GM18517 (cell line): Measurements from ENCODE around the gene TPX2.

Experiments used
- ATAC-seq: cut with Tn5 transposase; IDR thresholded peaks from one replicate; pipeline ENCODE4 v1.9.1; 2021; ENCODE audit warnings: mild to moderate bottlenecking, moderate library complexity; ENCODE audit not compliant: unreplicated experiment

TPX2 gene

DNA sequence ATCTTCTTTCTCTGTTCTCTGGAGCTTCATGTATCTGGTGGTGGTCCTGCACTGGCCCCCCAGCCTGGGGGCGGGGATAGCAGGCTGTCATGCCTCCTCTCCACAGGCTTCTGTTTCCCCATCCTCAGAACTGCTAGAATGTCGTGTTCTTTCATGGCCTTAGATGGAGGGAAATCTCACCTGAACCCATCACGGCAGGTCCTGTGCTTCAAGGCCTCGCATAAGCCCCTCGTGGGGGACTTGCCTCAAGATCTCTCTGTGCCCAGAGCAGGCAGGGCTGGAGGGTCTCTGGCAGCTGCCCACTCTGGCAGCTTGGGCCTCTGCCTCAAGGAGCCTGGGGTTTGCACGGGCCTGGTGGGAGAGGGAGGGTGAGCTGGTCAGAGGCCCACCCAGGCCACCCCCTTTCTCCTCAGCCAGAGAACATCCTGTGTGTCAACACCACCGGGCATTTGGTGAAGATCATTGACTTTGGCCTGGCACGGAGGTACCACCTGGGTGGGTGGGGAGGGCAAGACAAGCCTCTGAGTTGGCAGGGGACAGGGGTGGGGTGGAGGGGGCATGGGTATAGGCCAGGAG is 91.4 kb downstream of the TPX2 start:
- ATAC-seq: no peak

DNA sequence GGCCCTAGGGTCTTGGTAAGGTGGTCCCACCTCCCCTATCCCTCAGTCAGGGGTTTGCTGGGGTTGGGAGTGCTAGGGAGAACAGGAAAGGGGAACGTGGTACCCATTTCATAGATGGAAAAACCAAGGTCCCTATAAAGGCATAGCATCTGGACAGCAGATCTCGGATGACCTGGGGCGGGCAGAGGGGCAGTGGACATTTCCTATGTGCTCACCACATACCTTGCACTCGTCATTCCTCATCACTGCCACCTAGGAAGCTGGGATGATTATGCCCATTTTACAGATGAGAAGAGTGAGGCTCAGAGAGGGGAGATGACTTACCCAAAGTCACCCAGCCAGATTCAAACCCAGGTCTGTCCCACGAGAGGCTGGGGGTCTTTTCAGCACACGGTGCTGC is 92.1 kb downstream of the TPX2 start:
- ATAC-seq: no peak

DNA sequence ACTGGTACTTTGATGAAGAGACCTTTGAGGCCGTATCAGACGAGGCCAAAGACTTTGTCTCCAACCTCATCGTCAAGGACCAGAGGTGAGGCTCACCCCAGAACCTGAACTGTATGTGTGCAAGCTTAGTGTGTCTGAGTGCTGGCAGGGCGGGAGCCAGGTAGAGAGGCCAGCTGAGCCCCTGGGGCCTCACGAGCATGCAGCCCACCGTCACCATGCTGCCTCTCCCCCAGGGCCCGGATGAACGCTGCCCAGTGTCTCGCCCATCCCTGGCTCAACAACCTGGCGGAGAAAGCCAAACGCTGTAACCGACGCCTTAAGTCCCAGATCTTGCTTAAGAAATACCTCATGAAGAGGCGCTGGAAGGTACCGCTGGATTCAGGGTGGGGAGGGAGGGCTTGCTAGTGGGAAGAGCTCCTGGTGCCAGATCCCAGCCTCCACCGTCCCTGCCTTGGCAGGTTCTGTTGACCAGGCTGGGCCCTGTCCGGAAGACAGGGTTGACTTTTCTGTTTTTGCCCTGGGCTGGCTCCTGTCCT is 92.7 kb downstream of the TPX2 start:
- no peak for ATAC-seq

DNA sequence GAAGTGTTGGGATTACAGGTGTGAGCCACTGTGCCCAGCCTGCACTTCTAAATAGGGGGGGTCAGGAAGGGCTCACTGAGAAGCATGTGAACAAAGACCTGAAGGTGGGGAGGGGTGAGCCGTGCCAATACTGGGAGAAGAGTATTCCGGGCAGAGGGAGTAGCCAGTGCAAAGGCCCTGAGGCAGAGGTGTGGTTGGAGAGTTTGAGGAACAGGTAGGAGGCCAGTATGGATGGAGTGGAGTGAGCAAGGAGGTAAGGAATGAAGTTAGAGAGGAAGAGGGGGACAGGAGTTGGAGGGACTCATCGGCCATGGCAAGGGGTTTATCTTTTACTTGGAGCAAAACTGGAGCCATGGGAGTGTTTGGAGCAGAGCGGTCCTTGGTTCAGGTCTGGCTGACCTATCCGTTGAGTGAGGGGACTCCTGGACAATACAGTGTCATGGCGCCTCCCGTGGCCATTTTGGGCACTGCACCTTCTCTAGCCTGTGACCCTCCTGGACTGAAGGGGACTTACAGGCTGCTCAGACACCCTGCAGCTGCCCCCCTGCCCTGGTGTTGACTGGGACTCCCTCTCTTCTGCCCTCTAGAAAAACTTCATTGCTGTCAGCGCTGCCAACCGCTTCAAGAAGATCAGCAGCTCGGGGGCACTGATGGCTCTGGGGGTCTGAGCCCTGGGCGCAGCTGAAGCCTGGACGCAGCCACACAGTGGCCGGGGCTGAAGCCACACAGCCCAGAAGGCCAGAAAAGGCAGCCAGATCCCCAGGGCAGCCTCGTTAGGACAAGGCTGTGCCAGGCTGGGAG is 94.2 kb downstream of the TPX2 start:
- ATAC-seq: no peak

DNA sequence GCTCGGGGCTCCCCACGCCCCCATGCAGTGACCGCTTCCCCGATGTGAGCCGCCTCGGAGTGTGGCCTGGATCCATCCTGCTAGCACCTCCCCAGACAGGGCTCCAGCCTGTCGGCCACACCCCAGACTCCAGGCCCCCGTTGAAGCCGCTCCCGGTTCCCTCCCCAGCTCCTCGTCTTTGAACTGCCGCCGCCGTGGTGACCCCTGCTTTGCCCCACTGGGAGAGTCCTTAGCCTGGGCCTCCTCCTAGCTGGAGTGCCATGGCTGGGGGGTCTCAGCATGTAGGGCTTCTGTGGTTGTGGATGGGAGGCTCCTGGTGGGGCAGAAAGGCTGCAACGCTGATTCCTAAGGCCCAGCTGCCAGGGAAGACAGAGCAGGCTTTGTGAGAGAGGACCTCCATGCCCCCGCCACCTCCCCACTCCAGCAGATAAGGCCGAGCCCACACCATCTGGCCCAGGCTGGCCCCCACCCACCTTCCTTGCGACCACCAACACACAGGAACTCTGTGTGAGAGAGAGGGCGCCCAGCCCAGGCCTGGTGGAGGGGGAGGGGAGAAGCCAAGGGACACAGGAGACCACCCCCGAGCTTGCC is 94.9 kb downstream of the TPX2 start:
- no peak for ATAC-seq

DNA sequence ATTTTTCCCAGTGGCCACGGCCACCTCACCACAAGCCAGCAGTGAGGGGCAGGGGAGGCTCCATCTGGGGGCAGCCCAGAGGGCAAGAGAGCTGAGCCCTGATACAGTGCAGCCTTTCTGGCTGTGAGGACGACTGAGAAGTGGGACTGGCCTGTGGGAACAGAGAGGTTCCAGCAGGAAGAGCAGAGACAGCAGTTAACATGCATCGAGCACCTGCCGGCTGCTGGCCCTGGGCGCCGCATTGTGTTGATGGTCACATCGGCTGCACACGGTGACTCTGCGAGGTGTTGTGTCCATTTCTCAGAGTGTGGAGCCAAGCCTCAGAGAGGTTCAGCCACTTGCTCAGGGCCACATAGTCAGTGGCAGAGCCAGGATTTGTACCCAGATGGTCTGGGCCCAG is 96.5 kb downstream of the TPX2 start:
- ATAC-seq: no peak

DNA sequence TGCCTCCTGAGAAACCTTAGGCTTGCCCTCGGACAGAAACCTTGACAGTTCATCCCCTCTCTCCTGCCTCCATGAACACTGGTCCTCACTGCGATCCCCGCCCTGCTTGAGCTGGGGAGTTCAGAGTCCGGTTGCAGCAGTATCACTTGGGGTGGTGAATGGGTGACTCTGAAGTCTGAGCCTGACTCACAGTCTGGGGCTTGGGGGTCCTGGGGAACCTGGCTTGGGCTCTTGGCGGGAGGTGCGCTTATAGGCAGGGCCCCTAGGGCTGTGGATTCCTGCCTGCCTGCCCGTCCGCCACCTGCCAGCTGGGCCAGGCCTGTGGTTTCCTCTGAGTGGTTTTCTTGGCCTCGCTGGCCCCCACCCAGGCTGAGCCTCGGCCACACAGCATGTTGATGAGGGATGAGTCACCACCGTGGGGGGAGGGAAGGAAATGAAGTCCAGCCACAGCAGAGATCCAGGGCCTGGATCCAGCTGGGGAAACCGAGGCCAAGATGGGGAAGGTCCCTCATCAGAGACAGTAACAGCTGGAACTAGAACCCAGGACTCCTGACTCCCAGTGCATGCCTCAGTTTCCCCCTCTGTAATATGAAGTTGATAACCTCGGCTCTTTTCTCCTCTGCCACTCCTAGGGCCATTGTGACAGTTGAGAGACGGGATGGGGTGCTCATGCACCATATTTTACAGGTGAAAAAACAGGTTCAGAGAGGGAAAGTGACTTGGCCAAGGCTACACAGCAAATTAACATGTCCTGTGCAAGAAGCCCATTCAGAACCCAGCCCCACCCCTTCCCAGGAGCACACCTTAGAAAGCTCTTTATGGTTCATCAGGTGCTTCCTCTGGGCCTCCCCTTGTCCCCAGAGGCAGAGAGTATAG is 97.1 kb downstream of the TPX2 start:
- ATAC-seq: no peak

DNA sequence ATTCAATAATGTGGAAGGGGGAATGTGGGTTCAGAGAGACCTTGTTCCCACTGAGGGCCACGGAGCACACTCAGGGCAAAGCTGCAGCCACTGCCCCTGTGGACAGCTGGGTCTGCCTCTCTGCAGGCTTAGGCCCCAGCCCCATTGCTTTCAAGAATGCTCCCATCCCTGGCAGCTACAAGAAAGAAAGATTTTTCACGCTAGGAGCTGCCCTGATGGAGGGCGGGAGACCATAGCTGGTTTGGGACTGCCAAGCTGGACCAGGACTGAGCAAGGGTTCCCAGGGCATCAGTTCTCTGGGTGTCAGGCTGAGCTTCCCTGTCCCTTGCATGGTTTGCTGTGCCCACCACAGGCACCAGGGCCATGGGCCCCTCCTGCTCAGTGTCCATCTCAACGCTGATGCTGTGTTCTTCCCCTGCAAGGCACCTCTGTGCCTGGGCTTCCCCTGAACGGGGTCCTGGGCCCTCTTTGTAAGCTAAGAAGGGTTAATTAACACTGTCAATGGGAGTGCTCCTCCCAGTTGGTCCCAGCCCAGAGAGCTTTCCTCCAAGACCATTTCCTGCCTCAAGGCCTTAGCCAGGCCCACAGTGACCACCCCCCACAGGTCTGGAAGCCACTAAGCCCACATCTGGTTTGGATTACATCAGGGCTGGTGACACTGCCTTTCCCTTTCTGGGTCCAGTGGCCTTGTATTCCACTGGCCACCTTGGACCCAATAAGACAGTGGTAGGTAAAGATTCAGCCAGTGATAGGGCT is 97.9 kb downstream of the TPX2 start:
- ATAC-seq: no peak

DNA sequence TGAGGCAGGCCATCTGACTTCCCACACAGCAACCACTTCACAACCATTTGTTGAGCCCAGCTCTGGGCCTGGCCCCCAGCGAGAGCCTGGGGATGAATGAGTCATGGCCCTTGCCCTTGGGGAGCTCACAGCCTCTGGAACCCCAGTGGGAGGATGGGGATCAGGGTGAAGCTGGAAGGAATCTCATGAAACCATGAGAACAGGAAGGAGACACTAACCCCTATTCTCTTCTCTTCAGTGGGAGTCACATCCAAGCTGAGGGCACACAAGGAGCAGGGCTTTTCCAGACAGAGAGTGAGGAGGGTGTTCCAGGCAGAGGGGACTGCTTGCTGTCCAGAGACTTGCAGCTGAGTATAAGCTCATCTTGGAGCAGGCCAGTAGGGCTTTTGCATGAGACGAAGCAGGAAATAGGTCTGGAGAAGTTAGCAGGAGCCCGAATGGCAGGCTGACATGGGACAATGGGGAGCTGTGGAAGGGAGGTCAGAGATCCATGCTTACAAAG is 98.9 kb downstream of the TPX2 start:
- ATAC-seq: no peak

DNA sequence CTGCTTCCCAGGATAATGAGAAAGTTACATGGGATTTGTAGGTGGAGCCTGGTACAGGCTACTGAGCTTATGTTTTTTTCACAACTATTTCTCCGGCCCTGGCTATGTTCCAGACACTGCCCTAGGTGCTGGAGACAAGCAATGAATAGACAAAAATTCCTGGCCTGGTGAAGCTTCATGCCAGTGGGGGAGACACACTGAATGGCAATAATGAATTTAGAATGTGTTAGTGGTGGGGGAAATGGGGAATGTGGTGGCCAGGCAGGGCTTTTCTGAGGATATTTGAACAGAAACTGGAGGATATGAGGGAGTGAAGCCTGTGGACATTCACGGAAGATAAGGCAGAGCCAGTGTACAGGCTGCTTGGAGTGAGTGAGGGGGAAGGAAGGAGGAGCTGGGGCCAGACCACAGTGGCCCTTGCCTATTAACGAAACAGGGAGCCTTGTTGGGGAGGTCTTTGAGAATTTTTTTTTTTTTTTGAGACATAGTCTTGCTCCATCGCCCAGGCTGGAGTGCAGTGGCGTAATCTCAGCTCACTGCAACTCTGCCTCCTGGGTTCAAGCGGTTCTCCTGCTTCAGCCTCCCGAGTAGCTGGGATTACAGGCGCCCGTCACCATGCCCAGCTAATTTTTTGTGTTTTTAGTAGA is 99.7 kb downstream of the TPX2 start:
- ATAC-seq: no peak

DNA sequence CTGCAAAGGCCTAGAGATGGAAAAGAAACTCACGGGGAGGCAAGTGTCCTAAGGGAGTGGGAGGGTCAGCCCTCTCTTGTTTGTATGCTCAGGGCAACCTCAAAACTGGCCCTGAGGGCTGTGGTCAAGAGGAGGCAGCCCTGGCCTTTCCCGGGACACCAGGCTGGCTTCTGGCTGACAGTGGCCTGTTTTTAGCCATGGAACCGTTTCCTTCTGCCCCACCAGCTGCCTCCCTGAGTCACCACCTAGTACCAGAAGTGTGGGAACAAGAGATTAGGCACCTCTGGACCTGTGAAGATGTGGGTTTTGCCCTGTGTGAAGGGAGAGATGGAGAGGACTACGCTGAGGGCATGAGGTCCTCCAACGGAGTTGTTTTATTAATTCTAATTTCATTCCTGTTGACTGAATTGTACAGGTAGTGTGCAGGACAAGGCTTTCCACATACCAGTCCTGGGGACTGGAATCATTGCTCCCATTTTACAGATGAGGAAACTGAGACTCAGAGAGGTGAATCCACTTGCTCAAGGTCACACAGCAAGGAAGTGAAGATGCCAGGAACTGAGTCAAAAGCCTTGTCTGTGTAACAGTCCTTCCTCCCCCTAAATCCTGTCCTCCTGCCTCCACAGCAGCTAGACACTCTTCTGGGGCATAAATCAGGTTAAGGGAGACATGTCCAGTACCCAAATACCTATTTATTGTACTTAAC is 100.8 kb downstream of the TPX2 start:
- ATAC-seq: no peak

DNA sequence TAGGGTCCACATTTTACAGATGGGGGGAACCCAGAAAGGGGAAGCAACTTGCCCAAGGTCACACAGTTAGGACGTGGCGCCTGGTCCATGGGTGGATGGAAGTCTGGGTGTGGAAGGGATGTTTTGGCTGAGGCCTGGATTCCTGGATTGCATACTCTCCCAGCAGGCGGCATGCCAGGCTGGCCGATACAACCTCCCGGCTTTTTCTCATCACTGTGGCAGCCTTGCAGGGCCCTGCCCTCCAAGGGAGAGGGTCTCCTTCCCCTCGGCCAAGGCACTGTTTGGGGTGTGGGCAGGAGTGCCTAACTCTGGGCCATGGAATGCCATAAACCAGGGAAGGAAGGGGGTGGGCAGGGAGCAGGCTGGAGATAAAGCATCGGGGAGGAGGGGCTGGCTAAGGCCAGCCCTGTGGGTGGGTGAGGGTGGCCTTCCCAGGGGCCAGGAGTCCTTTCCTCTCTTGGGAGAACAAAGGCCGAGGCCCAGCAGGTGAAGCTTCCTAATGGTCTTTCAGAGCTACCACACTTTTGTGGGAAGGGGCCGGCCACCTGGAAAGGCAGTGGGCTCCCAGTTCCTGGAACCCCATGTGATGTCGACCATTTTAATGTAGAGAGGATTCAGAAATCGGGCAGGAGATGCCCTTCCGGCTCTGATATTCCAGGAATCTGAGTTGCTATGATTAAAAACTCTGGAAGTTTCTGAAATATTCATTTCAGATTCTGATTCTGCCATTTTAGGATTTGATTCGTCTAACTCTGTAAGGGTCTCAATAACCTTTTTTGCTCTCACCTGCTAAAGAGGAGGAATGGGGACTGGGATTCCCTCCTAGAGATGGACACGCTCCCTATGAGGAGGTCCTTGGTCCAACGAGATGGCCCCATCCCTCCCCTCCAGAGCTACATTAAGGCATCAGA is 102.1 kb downstream of the TPX2 start:
- no peak for ATAC-seq

DNA sequence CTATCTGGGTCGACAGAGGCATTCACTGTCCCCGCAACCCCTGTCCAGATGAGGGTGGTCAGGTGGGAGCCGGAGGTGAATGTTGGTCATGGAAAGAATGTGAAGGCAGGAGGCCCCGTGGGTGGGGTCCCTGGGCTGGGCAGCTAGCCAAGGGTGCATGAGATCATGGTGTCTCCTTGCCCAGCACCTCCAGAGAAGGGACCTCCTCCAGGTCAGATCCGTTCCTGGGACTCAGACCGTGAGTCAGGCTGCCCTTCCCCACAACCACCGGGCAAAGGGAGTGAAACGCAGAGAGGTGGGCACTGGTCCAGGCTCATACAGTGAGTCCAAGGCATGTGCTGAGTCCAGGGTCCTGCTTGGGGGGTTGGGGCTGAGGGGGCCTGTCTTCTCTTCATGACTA is 102.8 kb downstream of the TPX2 start:
- ATAC-seq: no peak

DNA sequence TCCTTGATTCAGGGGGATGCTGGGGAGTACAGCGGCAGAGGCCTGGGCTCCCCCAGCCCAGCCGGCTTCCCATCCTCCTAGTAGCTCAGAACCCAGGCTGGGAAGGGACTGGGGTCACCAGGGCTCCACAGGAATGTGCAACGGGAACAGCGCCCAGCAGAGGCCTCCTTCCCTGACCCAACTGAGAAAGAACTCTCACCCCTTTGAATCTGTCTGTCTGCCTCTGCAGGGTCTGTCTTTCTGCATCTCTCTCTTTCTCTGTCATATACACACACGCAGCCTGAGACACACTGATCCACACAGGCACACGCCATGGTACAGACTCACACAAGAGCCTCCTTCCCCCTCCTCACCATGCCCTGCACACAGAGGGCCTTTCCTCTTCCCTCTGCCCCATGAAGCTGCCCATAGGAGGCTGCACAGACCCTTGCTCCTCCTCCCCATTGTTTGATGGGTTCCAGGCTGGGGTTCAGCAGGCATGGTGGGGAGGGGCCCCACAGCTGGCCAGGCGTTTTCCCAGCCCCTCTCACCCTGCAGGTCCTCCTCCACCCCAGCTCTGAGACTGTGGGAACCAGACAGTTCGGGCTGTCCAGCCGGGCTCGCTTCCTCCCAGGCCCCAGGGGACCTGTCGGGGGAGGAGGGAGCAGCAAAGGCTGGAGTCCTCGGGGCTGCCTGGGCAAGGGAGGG is 103.5 kb downstream of the TPX2 start:
- no peak for ATAC-seq

DNA sequence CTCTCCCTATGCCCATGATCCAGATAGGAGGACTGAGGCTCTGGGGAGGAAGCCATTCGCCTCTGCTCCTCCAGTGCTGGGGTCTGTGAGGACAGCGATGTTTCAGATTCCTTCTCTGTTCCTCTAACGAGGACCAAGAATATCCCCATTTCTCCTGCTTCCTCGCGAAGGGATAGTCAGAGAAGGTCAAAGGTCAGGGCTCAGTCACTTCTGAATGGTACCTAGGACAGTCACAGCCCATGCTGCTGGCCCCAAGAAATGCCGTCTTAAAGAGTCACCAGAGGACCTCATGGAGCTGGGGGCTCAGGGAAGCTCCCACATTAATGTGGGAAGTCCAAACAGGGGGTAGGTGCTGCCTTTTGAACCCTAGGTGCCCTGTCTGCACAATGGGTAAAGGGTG is 104.2 kb downstream of the TPX2 start:
- ATAC-seq: no peak

DNA sequence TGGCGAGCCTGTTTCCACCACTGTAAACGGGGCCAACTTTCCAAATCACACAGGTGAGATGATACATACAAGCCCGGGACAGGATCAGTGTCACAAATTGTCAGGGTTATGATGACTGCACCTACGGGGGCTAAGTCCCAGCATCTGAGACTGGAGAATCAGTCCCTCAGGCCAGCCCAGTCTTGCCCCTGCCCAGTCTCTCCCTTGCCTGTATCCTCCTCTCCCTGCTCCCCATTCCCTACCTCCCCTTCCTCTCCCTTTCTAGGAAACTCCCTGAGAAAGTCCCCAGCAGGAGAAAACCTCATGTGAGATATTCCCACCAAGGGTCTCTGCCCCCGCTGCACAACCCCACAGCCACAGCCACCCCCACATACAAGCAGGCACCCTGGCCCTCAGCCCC is 104.8 kb downstream of the TPX2 start:
- ATAC-seq: no peak

DNA sequence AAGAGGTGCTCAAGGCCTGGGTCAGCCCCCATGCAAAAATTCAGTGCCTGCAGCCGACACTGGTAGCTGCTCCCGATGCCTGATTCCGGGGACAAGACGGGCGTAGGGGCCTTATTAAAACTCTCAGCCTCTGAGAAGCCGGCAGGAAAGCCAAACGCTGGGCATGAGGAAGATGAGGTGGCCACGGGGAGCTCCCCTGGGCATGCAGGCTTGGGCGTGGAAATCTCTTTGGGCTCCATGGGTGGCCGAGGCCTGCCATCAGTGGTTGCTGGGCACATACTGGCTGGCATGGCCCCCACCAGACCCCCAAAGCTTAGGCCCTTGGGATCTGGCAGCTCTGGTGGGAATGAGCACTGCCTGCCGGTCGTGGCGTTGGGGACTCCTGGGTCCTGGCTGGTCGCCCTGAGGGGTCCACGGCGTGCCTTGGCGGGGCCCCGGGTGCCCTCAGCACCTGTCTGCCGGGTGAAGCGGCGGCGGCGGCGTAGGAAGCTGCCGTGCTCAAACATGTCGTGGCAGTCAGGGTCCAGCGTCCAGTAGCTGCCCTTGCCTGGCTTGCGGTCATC is 105.7 kb downstream of the TPX2 start:
- ATAC-seq: no peak
